Psoas muscle (tissue), 8 donors: ENCODE data around the gene EP300. TPM values are rescaled to one million over a fixed set of nuclear protein-coding genes. Genes with fewer than 3 reads are reported as not detected.
"Not testable (repeated sequence)": the region's sequence is repeated elsewhere in the genome, so short reads cannot be mapped to it uniquely, and the experiment has no call there.

Source experiments
- ATAC-seq, 4 donors: fragments of 200-7000 bp; cut with Tn5 transposase; one replicate each; pipeline ENCODE4 v1.9.1; 2020; ENCODE audit warnings: moderate library complexity in 3 of 4, mild to moderate bottlenecking in 2 of 4
- DNase-seq, 2 donors: peaks; one replicate each; pipeline ENCODE4 v3.0.0-alpha.2; 2020
- H3K27ac ChIP-seq: fragments of 200-600 bp; one replicate; pipeline ENCODE4 v1.8.0; 2022
- H3K27me3 ChIP-seq, 3 donors: fragments of 200-600 bp in 1 of 3; one replicate each; pipeline versions ENCODE4 v1.6.1 to v1.8.0; 2013 to 2022; ENCODE audit warnings: low read length in 2 of 3, mild to moderate bottlenecking in 2 of 3, moderate library complexity in 1 of 3; ENCODE audit not compliant: insufficient read depth in 3 of 3
- H3K36me3 ChIP-seq, 2 donors: fragments of 200-600 bp in 1 of 2; one replicate each; pipeline versions ENCODE4 v1.6.1 to v1.8.0; 2013 to 2022; ENCODE audit warnings: low read depth in 1 of 2, mild to moderate bottlenecking in 1 of 2, moderate library complexity in 1 of 2; ENCODE audit not compliant: insufficient read depth in 1 of 2
- H3K4me1 ChIP-seq: fragments of 200-600 bp; one replicate; pipeline ENCODE4 v1.8.0; 2022
- H3K4me3 ChIP-seq: fragments of 200-600 bp; one replicate; pipeline ENCODE4 v1.8.0; 2022; ENCODE audit warnings: mild to moderate bottlenecking
- H3K9me3 ChIP-seq: fragments of 200-600 bp; one replicate; pipeline ENCODE4 v1.8.0; 2022
- WGBS, 3 donors: extraction: QIAGEN DNeasy Blood & Tissue Kit; methylation state at CpG; one replicate each; pipeline versions ENCODE4 v1.1.6 to v1.1.7; 2013; 5-methylcytosine and 5-hydroxymethylcytosine counted together
- intact Hi-C, 2 donors: fragments of 100-400 bp; cut with DNase I; formaldehyde crosslinking; loops; one replicate each; pipeline versions ENCODE4 v1.11.0 to v1.14.2; 2022
- polyA plus RNA-seq, 3 donors: library from polyadenylated mRNA; stranded (reverse); fragments of 200-250 nt; gene quantifications; one replicate each; pipeline ENCODE4 v1.2.3, GENCODE V29; 2013
- total RNA-seq, 4 donors: library from RNA; stranded (reverse); fragmentation: NEBNext Ultra II Directional in 2 of 4; extraction: Animal tissue kit (Norgen Biotek cat#: 25700) in 2 of 4; gene quantifications; one replicate each; pipeline versions ENCODE4 v1.2.1 to v1.2.4, GENCODE V29; 2021 to 2023
- TF ChIP-seq, protein P1 (sequence below): fragments of 200-600 bp; IDR thresholded peaks from one replicate; pipeline ENCODE4 v1.8.0; 2022; ENCODE audit warnings: antibody characterized with exemption
- donor health status: healthy with polysubstance abuse.
- donor health status: DM: no; HTN: no; CAD: no; lungs with moderate emphysema.
- donor health status: Bipolar disorder and iron deficiency.
- donor health status: healthy.
- donor health status: DM: yes; HTN: yes; CAD: no.
- donor health status: DM: no; HTN: no; CAD: no.
- donor health status: DM: no; HTN: no; CAD: no.
- donor health status: DM: yes; HTN: yes; CAD: no.

The EP300 gene
- total and polyA plus RNA-seq, 7 donors = 6.2 to 40.7 (median 31.0) TPM

- H3K9me3 ChIP-seq = no peaks in the 10 kb centered on the region
- H3K4me3 ChIP-seq = no peak overlapping the region
- TF ChIP-seq, protein P1, sequence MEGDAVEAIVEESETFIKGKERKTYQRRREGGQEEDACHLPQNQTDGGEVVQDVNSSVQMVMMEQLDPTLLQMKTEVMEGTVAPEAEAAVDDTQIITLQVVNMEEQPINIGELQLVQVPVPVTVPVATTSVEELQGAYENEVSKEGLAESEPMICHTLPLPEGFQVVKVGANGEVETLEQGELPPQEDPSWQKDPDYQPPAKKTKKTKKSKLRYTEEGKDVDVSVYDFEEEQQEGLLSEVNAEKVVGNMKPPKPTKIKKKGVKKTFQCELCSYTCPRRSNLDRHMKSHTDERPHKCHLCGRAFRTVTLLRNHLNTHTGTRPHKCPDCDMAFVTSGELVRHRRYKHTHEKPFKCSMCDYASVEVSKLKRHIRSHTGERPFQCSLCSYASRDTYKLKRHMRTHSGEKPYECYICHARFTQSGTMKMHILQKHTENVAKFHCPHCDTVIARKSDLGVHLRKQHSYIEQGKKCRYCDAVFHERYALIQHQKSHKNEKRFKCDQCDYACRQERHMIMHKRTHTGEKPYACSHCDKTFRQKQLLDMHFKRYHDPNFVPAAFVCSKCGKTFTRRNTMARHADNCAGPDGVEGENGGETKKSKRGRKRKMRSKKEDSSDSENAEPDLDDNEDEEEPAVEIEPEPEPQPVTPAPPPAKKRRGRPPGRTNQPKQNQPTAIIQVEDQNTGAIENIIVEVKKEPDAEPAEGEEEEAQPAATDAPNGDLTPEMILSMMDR = no peak
- H3K27me3 ChIP-seq = no peaks in the 10 kb centered on the region
- WGBS, 3 donors = 66 to 73% (median 71%) methylated on average over 6 of the region's 6 CpGs
- no peak overlapping the region for H3K27ac ChIP-seq
- intact Hi-C loops = no loop called here
- no peaks in the 10 kb centered on the region for H3K36me3 ChIP-seq
- ATAC-seq (no peak), DNase-seq (no peak)
- H3K4me1 ChIP-seq = no peaks in the 10 kb centered on the region
Observed at GRCh38 chr22:41062146-41062545, 30.2 kb upstream of the EP300 start.

DNA sequence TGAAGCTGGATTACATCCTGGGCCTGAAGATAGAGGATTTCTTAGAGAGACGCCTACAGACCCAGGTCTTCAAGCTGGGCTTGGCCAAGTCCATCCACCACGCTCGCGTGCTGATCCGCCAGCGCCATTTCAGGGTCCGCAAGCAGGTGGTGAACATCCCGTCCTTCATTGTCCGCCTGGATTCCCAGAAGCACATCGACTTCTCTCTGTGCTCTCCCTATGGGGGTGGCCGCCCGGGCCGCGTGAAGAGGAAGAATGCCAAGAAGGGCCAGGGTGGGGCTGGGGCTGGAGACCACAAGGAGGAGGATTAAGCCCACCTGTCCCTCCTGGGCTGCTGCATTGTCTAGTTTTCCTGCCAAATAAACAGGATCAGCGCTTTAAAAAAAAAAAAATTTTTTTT lies 28.1 kb upstream of the EP300 start:
- DNase-seq, intact Hi-C loops, H3K27me3 ChIP-seq, H3K4me1 ChIP-seq, H3K36me3 ChIP-seq, H3K9me3 ChIP-seq, H3K27ac ChIP-seq, H3K4me3 ChIP-seq, ATAC-seq: not testable (repeated sequence)
- 92 to 94% (median 94%) methylated on average over 15 of the region's 15 CpGs for WGBS, 3 donors

DNA sequence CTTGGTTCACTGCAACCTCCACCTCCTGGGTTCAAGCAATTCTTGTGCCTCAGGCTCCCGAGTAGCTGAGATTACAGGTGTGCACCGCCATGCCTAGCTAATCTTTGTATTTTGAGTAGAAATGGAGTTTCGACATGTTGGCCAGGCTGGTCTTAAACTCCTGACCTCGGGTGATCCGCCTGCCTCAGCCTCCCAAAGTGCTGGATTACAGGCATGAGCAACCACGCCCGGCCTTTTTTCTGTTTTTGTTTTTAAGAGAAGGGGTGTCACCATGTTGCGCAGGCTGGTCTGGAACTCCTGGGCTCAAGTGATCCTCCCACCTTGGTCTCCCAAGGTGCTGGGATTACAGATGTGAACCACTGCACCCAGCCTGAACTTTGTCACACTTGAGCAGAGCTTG lies 26.1 kb upstream of the EP300 start:
- H3K4me1 ChIP-seq, H3K4me3 ChIP-seq, DNase-seq, intact Hi-C loops, H3K9me3 ChIP-seq, H3K27ac ChIP-seq, ATAC-seq, H3K36me3 ChIP-seq, H3K27me3 ChIP-seq: not testable (repeated sequence)
- WGBS, 3 donors = 93 to 94% (median 93%) methylated on average over 8 of the region's 8 CpGs

GRCh38 chr22:41067968-41068367 lies 24.4 kb upstream of the EP300 start:
- 86 to 94% (median 88%) methylated on average over 10 of the region's 10 CpGs for WGBS, 3 donors
- H3K36me3 ChIP-seq, ATAC-seq, H3K27me3 ChIP-seq, H3K27ac ChIP-seq, H3K4me3 ChIP-seq, intact Hi-C loops, H3K9me3 ChIP-seq, DNase-seq, H3K4me1 ChIP-seq: not testable (repeated sequence)

GRCh38 chr22:41070665-41071331 lies 21.6 kb upstream of the EP300 start:
- no peaks in the 10 kb centered on the region for H3K9me3 ChIP-seq
- H3K4me1 ChIP-seq = no peaks in the 10 kb centered on the region
- no peak overlapping the region for H3K4me3 ChIP-seq
- WGBS, 3 donors = 85 to 90% (median 86%) methylated on average over 14 of the region's 14 CpGs
- no peak overlapping the region for H3K27ac ChIP-seq
- ATAC-seq = no peak
- DNase-seq = no peak
- TF ChIP-seq, protein P1 = no peak
- no peaks in the 10 kb centered on the region for H3K36me3 ChIP-seq
- intact Hi-C loops = no loop called here
- H3K27me3 ChIP-seq = no peaks in the 10 kb centered on the region

- H3K27ac ChIP-seq = no peak overlapping the region
- no peak overlapping the region for H3K4me3 ChIP-seq
- TF ChIP-seq, protein P1 = no peak
- no peaks in the 10 kb centered on the region for H3K27me3 ChIP-seq
- H3K9me3 ChIP-seq = no peaks in the 10 kb centered on the region
- WGBS, 3 donors = 92 to 95% (median 95%) methylated on average over 11 of the region's 11 CpGs
- intact Hi-C loops = no loop called here
- no peak for DNase-seq
- ATAC-seq = no peak
- H3K4me1 ChIP-seq = no peaks in the 10 kb centered on the region
- no peaks in the 10 kb centered on the region for H3K36me3 ChIP-seq
Observed at GRCh38 chr22:41074061-41074460, 18.3 kb upstream of the EP300 start.
